Sigmoid colon (tissue), 4 donors: ENCODE results near the gene TACC2.
A peak's percentile ranks its signal among the peaks of the same experiment; 100 is the strongest.

Source experiments
- EP300 ChIP-seq, 4 donors: sonication (generic); formaldehyde crosslinking; IDR thresholded peaks; one replicate each; pipeline ENCODE4 v1.6.1; 2017; ENCODE audit warnings: antibody characterized with exemption in 4 of 4
- POLR2A ChIP-seq, 2 donors: fragments of 450-650 bp; IDR thresholded peaks; one replicate each; pipeline ENCODE4 v1.6.1; 2016; ENCODE audit warnings: antibody characterized with exemption in 2 of 2, mild to moderate bottlenecking in 2 of 2, moderate library complexity in 2 of 2
- POLR2AphosphoS5 ChIP-seq, 4 donors: sonication (generic); formaldehyde crosslinking; IDR thresholded peaks; one replicate each; pipeline ENCODE4 v1.6.1; 2017; ENCODE audit warnings: antibody characterized with exemption in 4 of 4
- TF ChIP-seq, protein P1 (sequence below), 4 experiments: fragments of 450-650 bp in 3 of 4; fragments of 200-600 bp in 1 of 4; IDR thresholded peaks; one replicate each; pipeline ENCODE4 v1.5.1; 2016 to 2019; ENCODE audit warnings: antibody characterized with exemption in 4 of 4, mild to moderate bottlenecking in 3 of 4, moderate library complexity in 2 of 4

DNA sequence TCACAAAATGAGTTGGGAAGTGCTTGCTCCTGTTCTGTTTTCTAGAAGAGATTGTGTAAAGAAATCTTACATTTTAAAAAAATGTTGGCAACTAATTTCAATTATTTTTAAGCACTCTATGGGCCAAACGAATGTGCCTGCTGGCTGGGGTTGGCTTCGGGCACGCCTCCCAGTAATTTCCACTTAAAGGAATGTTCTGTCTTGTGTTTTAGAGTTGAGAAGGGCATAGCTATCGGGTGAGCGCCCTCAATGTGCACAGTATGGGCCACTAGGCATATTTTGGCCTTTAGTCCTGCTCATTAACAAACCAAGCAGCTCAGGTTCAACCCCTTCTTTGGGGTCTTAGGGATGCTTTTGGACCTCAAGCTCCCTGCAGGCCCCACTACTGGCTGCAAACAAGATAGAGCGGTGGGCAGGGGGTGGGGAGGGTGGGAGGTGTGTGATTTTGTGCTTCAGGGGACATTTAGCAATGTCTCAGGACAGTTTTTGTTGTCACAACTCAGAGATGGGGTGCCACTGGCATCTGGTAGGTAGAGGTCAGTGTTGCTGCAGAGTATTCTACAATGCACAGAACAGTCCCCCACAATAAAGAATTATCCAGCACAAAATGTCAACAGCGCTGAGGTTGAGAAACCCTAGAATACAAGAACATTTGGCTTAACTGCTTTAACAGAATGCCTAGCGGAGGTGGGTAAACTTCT is 40.7 kb downstream of the TACC2 start:
- TF ChIP-seq, protein P1, sequence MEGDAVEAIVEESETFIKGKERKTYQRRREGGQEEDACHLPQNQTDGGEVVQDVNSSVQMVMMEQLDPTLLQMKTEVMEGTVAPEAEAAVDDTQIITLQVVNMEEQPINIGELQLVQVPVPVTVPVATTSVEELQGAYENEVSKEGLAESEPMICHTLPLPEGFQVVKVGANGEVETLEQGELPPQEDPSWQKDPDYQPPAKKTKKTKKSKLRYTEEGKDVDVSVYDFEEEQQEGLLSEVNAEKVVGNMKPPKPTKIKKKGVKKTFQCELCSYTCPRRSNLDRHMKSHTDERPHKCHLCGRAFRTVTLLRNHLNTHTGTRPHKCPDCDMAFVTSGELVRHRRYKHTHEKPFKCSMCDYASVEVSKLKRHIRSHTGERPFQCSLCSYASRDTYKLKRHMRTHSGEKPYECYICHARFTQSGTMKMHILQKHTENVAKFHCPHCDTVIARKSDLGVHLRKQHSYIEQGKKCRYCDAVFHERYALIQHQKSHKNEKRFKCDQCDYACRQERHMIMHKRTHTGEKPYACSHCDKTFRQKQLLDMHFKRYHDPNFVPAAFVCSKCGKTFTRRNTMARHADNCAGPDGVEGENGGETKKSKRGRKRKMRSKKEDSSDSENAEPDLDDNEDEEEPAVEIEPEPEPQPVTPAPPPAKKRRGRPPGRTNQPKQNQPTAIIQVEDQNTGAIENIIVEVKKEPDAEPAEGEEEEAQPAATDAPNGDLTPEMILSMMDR (IDR thresholded peaks at IDR 0.05): peak in 1 of 4 experiments; percentile 14
- no peak for TF ChIP-seq POLR2A (IDR thresholded peaks at IDR 0.05)
- TF ChIP-seq POLR2AphosphoS5 (IDR thresholded peaks at IDR 0.05): peak in 3 of 4 donors; percentile 28 to 59 (median 47)
- peak in 2 of 4 donors; percentile 19 to 33 for TF ChIP-seq EP300 (IDR thresholded peaks at IDR 0.05)
